Measurements from ENCODE around the gene KCNJ13. TPM values are rescaled to one million over a fixed set of nuclear protein-coding genes. Genes with fewer than 3 reads are reported as not detected.

KCNJ13 gene
- total RNA-seq, 4 donors from 2014 or later, result not detected

DNA sequence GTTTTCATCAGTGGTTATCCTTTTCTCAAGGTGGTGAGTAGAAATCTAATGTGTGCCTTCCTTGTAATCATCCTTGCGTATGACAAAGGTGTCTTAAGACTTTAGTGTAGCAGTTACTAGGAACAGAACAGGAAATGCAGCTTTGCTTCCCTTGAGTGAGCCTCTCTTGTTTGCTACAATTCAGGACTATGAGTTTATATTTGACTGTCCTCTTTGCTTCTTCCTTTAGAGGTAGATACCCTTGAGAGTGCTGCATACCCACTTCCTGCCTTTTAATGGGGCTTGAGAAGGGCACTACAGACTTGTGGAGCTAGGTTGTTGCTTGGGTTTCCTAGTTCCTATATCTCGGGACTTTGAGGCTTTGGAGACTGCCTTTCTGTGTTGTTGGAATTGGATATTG is 3.8 kb downstream of the KCNJ13 start:
- no peak for TF ChIP-seq CTCF (IDR thresholded peaks at IDR 0.05; ENCODE audit: low read depth)

DNA sequence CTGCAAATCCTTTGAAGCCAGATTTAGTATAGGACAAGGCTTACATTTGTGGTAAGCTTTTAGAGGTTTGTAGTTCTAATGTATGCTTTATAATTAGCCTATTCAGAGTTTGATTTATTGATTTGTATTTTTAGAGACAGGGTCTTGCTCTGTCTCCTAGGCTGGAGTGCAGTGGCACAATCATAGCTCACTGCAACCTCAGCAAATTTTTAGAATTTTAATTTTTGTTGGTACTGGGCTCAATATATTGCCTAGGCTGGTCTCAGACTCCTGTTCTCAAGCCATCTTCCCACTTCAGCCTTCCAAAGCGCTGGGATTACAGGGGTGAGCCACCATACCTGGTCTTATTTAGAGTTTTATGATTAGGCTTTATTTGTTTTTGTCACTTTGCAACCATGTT is 4.5 kb downstream of the KCNJ13 start:
- no peak for TF ChIP-seq CTCF (IDR thresholded peaks at IDR 0.05; ENCODE audit: low read depth)

DNA sequence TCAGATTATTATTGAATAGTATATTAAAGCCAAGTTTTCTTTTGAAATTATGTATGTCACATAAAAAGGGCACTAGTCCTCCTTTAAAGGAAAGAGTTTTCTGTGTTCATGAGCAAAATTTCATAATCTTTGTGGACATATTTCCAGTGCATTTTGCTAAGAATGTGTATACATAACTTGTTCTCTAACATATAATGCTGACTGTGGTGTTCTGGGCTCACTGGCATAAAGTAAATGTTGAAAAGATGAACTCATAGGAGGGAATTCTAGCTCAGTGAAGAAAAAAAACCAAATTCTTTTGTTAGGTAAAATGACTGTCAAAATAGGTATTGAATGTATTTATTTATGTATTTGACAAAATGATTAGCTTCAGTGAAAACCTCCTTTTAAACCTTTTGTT is 6.2 kb downstream of the KCNJ13 start:
- TF ChIP-seq CTCF (IDR thresholded peaks at IDR 0.05; ENCODE audit: low read depth), result no peak

DNA sequence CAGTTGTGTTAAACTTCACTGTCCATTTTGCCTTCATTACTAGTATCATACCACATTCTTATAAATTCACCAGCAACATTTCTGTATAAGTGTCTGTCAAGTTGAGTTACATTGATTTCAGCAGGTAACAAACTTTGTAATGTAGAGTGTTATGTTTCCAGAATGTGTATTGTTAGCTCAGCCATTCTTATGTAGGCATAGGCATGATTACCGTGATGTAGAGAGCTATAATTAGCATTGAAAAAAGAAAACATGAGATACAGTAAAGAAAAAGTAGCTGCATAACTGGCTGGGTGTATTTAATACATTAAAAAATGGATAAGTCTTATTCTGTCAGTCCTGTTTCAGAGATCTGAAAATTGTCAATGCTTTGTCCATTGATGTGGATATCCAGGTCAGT is 8.5 kb downstream of the KCNJ13 start:
- no peak for TF ChIP-seq CTCF (IDR thresholded peaks at IDR 0.05; ENCODE audit: low read depth)

- no peak for TF ChIP-seq CTCF (IDR thresholded peaks at IDR 0.05; ENCODE audit: low read depth)
Observed at GRCh38 chr2:232761301-232761907, 15.0 kb downstream of the KCNJ13 start.

GRCh38 chr2:232757905-232758304 is 18.5 kb downstream of the KCNJ13 start:
- no peak for TF ChIP-seq CTCF (IDR thresholded peaks at IDR 0.05; ENCODE audit: low read depth)

- TF ChIP-seq CTCF (IDR thresholded peaks at IDR 0.05; ENCODE audit: low read depth), result no peak
Observed at GRCh38 chr2:232750135-232750671, 26.2 kb downstream of the KCNJ13 start.
